Sigmoid colon (tissue), 4 donors: ENCODE data around the gene MTUS2.

ENCODE experiments used
- EP300 ChIP-seq, 4 donors: sonication (generic); formaldehyde crosslinking; IDR thresholded peaks; one replicate each; pipeline ENCODE4 v1.6.1; 2017; ENCODE audit warnings: antibody characterized with exemption in 4 of 4
- POLR2A ChIP-seq, 2 donors: fragments of 450-650 bp; IDR thresholded peaks; one replicate each; pipeline ENCODE4 v1.6.1; 2016; ENCODE audit warnings: antibody characterized with exemption in 2 of 2, mild to moderate bottlenecking in 2 of 2, moderate library complexity in 2 of 2
- POLR2AphosphoS5 ChIP-seq, 4 donors: sonication (generic); formaldehyde crosslinking; IDR thresholded peaks; one replicate each; pipeline ENCODE4 v1.6.1; 2017; ENCODE audit warnings: antibody characterized with exemption in 4 of 4
- TF ChIP-seq, protein P1 (sequence below), 4 experiments: fragments of 450-650 bp in 3 of 4; fragments of 200-600 bp in 1 of 4; IDR thresholded peaks; one replicate each; pipeline ENCODE4 v1.5.1; 2016 to 2019; ENCODE audit warnings: antibody characterized with exemption in 4 of 4, mild to moderate bottlenecking in 3 of 4, moderate library complexity in 2 of 4

GRCh38 chr13:29239653-29240525, 419.8 kb downstream of the MTUS2 start:
- TF ChIP-seq POLR2A (IDR thresholded peaks at IDR 0.05) (no peak), EP300 (IDR thresholded peaks at IDR 0.05) (no peak), POLR2AphosphoS5 (IDR thresholded peaks at IDR 0.05) (no peak)
- TF ChIP-seq, protein P1, sequence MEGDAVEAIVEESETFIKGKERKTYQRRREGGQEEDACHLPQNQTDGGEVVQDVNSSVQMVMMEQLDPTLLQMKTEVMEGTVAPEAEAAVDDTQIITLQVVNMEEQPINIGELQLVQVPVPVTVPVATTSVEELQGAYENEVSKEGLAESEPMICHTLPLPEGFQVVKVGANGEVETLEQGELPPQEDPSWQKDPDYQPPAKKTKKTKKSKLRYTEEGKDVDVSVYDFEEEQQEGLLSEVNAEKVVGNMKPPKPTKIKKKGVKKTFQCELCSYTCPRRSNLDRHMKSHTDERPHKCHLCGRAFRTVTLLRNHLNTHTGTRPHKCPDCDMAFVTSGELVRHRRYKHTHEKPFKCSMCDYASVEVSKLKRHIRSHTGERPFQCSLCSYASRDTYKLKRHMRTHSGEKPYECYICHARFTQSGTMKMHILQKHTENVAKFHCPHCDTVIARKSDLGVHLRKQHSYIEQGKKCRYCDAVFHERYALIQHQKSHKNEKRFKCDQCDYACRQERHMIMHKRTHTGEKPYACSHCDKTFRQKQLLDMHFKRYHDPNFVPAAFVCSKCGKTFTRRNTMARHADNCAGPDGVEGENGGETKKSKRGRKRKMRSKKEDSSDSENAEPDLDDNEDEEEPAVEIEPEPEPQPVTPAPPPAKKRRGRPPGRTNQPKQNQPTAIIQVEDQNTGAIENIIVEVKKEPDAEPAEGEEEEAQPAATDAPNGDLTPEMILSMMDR (IDR thresholded peaks at IDR 0.05), result no peak
